SKM-1 treated with dmso at 0.1 percent for 144 hours (cell line): ENCODE data around the gene MEDAG.
A peak's percentile ranks its signal among the peaks of the same experiment; 100 is the strongest.

Experiments
- DNase-seq: peaks from one replicate; lab custom pipeline; 2025; ENCODE audit not compliant: unreplicated experiment; lab: John Stamatoyannopoulos, UW

Gene MEDAG

GRCh38 chr13:30872685-30873461 lies 33.2 kb upstream of the MEDAG start:
- DNase-seq: peak; percentile 20

- DNase-seq: no peak
Measured at GRCh38 chr13:30873499-30873898, 32.6 kb upstream of the MEDAG start.

- no peak for DNase-seq
Measured at GRCh38 chr13:30874111-30874510, 32.0 kb upstream of the MEDAG start.

GRCh38 chr13:30874561-30874960 lies 31.5 kb upstream of the MEDAG start:
- DNase-seq: no peak

GRCh38 chr13:30877335-30877734 lies 28.7 kb upstream of the MEDAG start:
- DNase-seq: no peak

DNA sequence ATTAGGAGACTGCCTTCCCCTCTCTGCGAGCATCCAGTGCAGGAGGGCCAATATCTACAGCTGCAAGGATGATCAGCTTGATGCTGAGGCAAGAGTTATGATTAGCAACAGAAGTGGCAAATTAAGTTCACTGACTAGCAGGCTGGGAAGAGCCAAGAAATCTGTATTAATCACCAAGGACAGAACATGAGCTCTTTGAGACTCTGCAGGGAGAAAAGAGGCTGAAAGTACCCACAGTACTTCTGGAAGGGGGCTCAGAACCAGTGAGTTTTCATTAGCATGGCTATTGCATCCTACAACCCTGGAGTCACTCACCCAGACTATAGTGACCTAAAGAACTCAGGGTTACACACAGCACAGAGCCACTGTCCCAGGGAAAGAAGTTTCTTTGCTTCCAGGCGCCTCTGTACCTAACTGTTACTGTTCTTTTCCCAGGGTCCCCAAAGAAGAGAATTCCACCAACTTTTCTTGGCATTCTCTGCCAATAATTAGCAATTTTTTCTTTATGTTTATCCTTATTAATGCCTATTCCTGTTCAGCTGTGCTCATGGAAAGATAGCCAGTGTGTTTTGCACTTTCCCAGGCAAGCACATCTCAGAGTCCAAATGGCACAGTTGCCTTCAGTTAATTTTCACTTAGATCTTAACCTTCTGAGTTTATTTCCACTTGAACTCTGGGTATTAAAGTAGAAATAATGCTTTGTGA lies 25.8 kb upstream of the MEDAG start:
- DNase-seq: no peak

- no peak for DNase-seq
Measured at GRCh38 chr13:30880856-30881155, 25.3 kb upstream of the MEDAG start.

- no peak for DNase-seq
Measured at GRCh38 chr13:30881191-30881651, 24.9 kb upstream of the MEDAG start.

GRCh38 chr13:30882026-30882850 lies 23.8 kb upstream of the MEDAG start:
- no peak for DNase-seq

DNA sequence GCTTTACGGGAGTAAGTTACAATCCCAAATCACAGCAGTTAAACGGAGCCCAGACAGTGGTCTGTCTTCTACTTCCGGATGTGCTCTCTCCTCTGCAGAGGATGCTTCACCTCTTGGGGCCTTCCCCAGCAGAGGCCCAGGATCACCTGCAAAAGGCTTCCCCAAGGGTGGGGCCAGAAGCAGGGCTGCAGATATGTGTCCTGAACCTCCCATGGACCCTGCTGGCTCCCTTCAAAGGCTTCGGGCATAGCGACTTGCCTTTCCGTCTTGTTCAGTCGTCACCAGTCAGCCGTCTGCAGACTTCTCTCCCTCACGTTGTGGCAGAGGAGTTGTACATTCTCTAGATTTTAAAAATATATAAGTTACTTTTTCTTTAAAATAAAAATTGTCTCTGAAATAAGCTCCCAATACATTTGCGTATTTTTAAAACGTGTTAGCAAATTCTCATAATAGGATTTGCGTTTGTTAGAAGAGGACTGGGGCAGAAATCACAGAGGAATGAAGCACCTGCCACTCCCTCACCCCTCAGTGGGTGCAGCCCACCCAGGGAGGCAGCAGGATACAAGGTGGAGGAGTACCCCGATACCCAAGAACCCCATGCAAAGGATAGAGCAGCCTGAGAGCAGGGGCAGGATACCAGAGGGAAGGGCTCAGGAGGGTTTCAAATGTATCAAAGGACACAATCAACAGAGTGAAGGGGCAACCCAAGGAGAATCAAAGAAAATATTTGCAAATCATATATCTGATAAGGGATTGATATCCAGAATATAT lies 22.9 kb upstream of the MEDAG start:
- no peak for DNase-seq

DNA sequence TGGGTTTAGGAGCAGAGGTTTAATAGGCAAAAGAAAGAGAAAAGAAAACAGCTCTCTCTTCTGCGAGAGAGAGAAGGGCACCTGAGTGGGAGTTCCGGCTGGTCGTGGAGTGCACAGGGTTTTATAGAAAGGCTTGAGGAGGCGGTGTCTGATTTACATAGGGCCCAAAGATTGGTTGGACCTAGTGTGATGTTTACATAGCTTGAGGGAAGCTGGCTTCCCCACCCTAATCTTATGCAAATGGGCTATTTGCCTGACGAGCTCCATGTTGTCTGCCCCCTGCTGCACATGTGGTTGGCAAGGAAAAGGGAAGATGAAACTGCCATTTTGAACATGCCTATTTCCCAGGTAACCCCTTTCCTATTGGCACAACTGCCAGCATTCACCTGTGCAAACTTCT lies 21.5 kb upstream of the MEDAG start:
- DNase-seq: no peak

- no peak for DNase-seq
Measured at GRCh38 chr13:30889196-30889690, 16.8 kb upstream of the MEDAG start.

- DNase-seq: no peak
Measured at GRCh38 chr13:30892966-30893365, 13.1 kb upstream of the MEDAG start.

DNA sequence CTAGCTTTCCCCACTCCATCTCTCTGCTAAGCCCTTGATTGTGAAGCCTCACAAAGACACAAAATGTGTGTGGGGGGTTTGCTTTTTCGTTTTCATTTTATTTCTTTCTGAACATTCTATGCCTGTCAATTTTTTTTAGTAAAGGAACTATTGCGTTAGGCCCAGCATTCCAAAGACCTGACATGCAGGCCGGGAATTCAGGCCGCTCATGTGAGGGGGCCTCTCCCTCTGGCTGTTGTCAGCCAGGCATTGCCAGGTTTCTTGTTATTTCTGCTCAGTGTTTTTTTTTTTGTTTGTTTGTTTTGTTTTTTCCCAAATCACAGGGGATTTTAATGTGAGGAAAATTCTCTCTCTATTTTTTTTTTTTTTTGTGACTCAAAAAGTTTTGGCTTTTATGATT lies 10.3 kb upstream of the MEDAG start:
- DNase-seq: no peak

GRCh38 chr13:30898070-30898469 lies 8.0 kb upstream of the MEDAG start:
- DNase-seq: no peak

DNA sequence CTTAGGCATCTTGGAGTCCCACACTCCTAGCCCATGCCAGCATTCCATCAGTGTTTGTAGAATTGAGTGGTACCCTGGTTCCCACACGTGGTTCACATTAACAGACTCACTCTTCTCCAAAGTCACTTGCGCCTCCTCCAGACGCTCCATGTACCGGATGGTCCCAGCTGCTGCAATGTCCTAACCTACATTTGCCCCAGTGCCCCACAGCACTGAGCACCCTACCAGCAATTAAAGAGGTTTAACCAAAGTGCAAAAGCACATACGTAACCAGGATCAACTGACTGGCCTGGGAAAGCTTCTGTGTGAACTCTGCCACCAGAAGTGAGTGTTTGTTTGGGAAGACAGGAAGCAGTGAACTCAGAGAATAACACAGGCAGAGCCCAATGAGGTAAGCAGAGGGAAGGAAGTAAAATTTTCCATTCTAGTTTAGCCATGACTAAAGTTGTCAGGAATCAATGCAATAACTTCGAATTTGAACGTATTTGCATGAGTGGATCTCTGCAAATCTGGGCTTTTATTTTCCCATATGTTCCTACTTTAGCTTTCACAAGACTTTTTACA lies 7.3 kb upstream of the MEDAG start:
- no peak for DNase-seq

GRCh38 chr13:30900436-30900835 lies 5.6 kb upstream of the MEDAG start:
- no peak for DNase-seq

GRCh38 chr13:30900952-30901749 lies 4.9 kb upstream of the MEDAG start:
- no peak for DNase-seq

GRCh38 chr13:30904043-30904442 lies 2.0 kb upstream of the MEDAG start:
- no peak for DNase-seq
